ENCODE results near the gene ATRIP. TPM values are rescaled to one million over a fixed set of nuclear protein-coding genes. Genes with fewer than 3 reads are reported as not detected.

Gene ATRIP
- total and polyA plus RNA-seq, 2 of the 8 experiments (the other 6 are each of a cell fraction or from before 2014, with no cell fraction given) = 18.5 to 20.2 TPM

GRCh38 chr3:48477959-48478520 lies 31.5 kb downstream of the ATRIP start (continued):
- no peak for TF ChIP-seq GTF2F1 (IDR thresholded peaks at IDR 0.05; ENCODE audit: borderline replicate concordance, low read depth, low read length)

Measured in H1 (cell line).